ENCODE results near the gene HDAC4. TPM values are rescaled to one million over a fixed set of nuclear protein-coding genes. Genes with fewer than 3 reads are reported as not detected.

HDAC4 gene
- total and polyA plus RNA-seq, 10 of the 15 experiments (the other 5 are each of a cell fraction or from before 2014, with no cell fraction given), result 0.22 to 15.7 (median 4.8) TPM

DNA sequence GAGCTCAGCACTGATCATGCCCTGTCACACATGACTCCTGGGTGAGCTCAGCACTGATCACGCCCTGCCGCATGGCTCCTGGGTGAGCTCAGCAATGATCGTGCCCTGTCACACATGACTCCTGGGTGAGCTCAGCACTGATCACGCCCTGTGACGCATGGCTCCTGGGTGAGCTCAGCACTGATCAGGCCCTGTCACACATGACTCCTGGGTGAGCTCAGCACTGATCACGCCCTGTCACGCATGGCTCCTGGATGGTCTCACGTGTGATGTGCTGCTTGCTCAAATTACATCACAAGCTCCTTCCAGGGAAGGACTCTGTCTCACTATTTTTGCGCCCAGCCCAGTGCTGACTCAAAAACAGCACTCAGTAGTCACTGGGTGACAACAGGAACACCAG lies 258.0 kb downstream of the HDAC4 start (continued):
- TF ChIP-seq, protein P1, sequence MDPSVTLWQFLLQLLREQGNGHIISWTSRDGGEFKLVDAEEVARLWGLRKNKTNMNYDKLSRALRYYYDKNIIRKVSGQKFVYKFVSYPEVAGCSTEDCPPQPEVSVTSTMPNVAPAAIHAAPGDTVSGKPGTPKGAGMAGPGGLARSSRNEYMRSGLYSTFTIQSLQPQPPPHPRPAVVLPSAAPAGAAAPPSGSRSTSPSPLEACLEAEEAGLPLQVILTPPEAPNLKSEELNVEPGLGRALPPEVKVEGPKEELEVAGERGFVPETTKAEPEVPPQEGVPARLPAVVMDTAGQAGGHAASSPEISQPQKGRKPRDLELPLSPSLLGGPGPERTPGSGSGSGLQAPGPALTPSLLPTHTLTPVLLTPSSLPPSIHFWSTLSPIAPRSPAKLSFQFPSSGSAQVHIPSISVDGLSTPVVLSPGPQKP (IDR thresholded peaks at IDR 0.05; ENCODE audit: low read depth, low read length), result no peak
- no peak for TF ChIP-seq GATAD2B (conservative IDR thresholded peaks at IDR 0.05; ENCODE audit: low read depth)
- no peak for TF ChIP-seq SREBF1 (IDR thresholded peaks at IDR 0.05; ENCODE audit: low read length)

DNA sequence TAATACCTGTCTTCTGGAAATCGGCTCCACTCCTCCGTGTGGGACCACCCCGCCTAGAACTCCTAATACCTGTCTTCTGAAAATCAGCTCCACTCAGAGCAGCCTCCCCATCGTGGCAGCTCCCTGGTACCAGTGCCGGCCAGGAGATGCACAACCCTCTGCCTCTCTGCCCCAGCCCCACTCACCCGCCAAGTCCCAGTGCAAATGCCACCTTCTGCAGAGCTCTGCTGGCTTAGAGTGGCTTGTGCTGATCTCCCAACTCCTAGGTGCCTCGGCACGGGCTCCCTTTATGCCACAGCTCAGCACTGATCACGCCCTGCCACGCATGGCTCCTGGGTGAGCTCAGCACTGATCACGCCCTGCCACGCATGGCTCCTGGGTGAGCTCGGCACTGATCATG lies 258.5 kb downstream of the HDAC4 start:
- intact Hi-C loops (cut with micrococcal nuclease; ENCODE audit: unreplicated experiment) (loop anchor here (5.0 to 10.0 kb wide), 2 partner anchors 113 to 255 kb away; no protein-coding TSS in a partner anchor), in situ Hi-C loops (cut with MboI) (no loop called here)
- TF ChIP-seq MXI1 (IDR thresholded peaks at IDR 0.05; ENCODE audit: low read depth, low read length), result no peak
- TF ChIP-seq, protein P2, sequence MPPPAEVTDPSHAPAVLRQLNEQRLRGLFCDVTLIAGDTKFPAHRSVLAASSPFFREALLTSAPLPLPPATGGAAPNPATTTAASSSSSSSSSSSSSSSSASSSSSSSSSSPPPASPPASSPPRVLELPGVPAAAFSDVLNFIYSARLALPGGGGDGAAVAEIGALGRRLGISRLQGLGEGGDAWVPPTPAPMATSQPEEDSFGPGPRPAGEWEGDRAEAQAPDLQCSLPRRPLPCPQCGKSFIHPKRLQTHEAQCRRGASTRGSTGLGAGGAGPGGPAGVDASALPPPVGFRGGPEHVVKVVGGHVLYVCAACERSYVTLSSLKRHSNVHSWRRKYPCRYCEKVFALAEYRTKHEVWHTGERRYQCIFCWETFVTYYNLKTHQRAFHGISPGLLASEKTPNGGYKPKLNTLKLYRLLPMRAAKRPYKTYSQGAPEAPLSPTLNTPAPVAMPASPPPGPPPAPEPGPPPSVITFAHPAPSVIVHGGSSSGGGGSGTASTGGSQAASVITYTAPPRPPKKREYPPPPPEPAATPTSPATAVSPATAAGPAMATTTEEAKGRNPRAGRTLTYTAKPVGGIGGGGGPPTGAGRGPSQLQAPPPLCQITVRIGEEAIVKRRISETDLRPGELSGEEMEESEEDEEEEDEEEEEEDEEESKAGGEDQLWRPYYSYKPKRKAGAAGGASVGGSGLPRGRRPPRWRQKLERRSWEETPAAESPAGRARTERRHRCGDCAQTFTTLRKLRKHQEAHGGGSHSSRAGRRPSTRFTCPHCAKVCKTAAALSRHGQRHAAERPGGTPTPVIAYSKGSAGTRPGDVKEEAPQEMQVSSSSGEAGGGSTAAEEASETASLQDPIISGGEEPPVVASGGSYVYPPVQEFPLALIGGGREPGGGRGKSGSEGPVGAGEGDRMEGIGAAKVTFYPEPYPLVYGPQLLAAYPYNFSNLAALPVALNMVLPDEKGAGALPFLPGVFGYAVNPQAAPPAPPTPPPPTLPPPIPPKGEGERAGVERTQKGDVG (CRISPR knock-in tag; IDR thresholded peaks at IDR 0.05), result no peak
- TF ChIP-seq CBX3 (IDR thresholded peaks at IDR 0.05; ENCODE audit: borderline replicate concordance, low read depth), result no peak
- Histone ChIP-seq H3K27ac (ENCODE audit: control insufficient read depth, insufficient read depth) (no peak overlapping the region), H3K9ac (ENCODE audit: control insufficient read depth, insufficient read depth, low read length) (no peak overlapping the region), H4K20me1 (ENCODE audit: control insufficient read depth, insufficient read depth) (no peaks in the 10 kb centered on the region), H3K4me3 (no peak overlapping the region), H3K36me3 (ENCODE audit: control insufficient read depth in 2 of 2, insufficient read depth in 2 of 2, low read length in 1 of 2) (no peaks in the 10 kb centered on the region), H3K9me3 (replicated peaks; ENCODE audit: control insufficient read depth, insufficient read depth, low read length) (no peaks in the 10 kb centered on the region), H2AFZ (ENCODE audit: control insufficient read depth, low read depth, low read length) (no peak overlapping the region), H3K4me1 (ENCODE audit: control insufficient read depth, insufficient read depth, low read length) (peaks cover 10% of the 10 kb centered on the region), H3K79me2 (ENCODE audit: control insufficient read depth, insufficient read depth, low read length) (no peaks in the 10 kb centered on the region), H3K27me3 (replicated peaks in 1 of 2; ENCODE audit: control insufficient read depth in 2 of 2, insufficient read depth in 2 of 2, low read length in 1 of 2) (no peaks in the 10 kb centered on the region), H3K4me2 (ENCODE audit: control insufficient read depth, insufficient read depth) (no peak overlapping the region)
- WGBS (ENCODE audit: insufficient coverage, insufficient replicate concordance, low lambda C conversion rate, missing lambda C conversion rate), result 97% methylated on average over 13 of the region's 13 CpGs
- no peak for FAIRE-seq
- no peak for DNase-seq (ENCODE audit: low read depth, low spot score)
- ChIA-PET RAD21 (ENCODE audit: unreplicated experiment) (interaction anchor here (0.8 to 2.3 kb wide), 2 partner anchors 125 to 227 kb away, joined by 3 to 5 read pairs; no protein-coding TSS in a partner anchor), SMC1A (ENCODE audit: uncharacterized antibody, unreplicated experiment) (interaction anchor here (1.4 kb wide), 1 partner anchor 880 kb away, joined by 3 read pairs; no protein-coding TSS in a partner anchor), CTCF (interaction anchor here (0.6 to 1.6 kb wide), 6 partner anchors 9 to 227 kb away, joined by 3 to 5 read pairs (median 3); no protein-coding TSS in a partner anchor), POLR2A (no interaction called here)
- ATAC-seq, result no peak
- no TSS peak for BruUV-seq (replicated peaks)

Measured in GM12878 (cell line).